Endodermal cell (in vitro differentiated cells): ENCODE results near the gene PSMA8. TPM values are rescaled to one million over a fixed set of nuclear protein-coding genes. Genes with fewer than 3 reads are reported as not detected.

Source experiments
- DNase-seq: peaks from one replicate; pipeline ENCODE4 v3.0.0-alpha.2; 2017
- H3K27ac ChIP-seq: 2 replicates; pipeline ENCODE4 v1.5.1; 2013; ENCODE audit warnings: mild to moderate bottlenecking, low read depth, low read length, moderate library complexity
- H3K27me3 ChIP-seq: 2 replicates; pipeline ENCODE4 v1.6.1; 2013; ENCODE audit warnings: mild to moderate bottlenecking, low read length, moderate library complexity; ENCODE audit not compliant: insufficient read depth, control insufficient read depth, poor library complexity, severe bottlenecking
- H3K36me3 ChIP-seq: 2 replicates; pipeline ENCODE4 v1.7.0; 2013; ENCODE audit warnings: mild to moderate bottlenecking, low read length, moderate library complexity; ENCODE audit not compliant: control insufficient read depth, insufficient read depth
- H3K4me1 ChIP-seq: one replicate; pipeline ENCODE4 v1.7.0; 2013; ENCODE audit warnings: low read length; ENCODE audit not compliant: control insufficient read depth, insufficient read depth
- H3K4me3 ChIP-seq: 2 replicates; pipeline ENCODE4 v1.5.1; 2013; ENCODE audit warnings: mild to moderate bottlenecking, low read length, moderate library complexity
- H3K9ac ChIP-seq: 2 replicates; pipeline ENCODE4 v1.6.1; 2013; ENCODE audit warnings: mild to moderate bottlenecking, low read length, moderate library complexity; ENCODE audit not compliant: poor library complexity, severe bottlenecking; ENCODE audit errors: extremely low read depth
- H3K9me3 ChIP-seq: 2 replicates; pipeline ENCODE4 v1.6.1; 2013; ENCODE audit warnings: mild to moderate bottlenecking, low read length, moderate library complexity; ENCODE audit not compliant: control insufficient read depth
- H3K27ac Mint-ChIP-seq: 2 replicates; pipeline ENCODE4 v1.8.0; 2020; ENCODE audit warnings: mixed read lengths
- H3K27me3 Mint-ChIP-seq: 2 replicates; pipeline ENCODE4 v1.8.0; 2021; ENCODE audit warnings: mild to moderate bottlenecking, mixed read lengths; ENCODE audit not compliant: insufficient read depth
- H3K36me3 Mint-ChIP-seq: 2 replicates; pipeline ENCODE4 v1.8.0; 2020; ENCODE audit warnings: low read depth, mixed read lengths
- H3K4me1 Mint-ChIP-seq: 2 replicates; pipeline ENCODE4 v1.8.0; 2020; ENCODE audit warnings: mixed read lengths
- H3K4me3 Mint-ChIP-seq: 2 replicates; pipeline ENCODE4 v1.8.0; 2020; ENCODE audit warnings: mild to moderate bottlenecking, moderate library complexity, mixed read lengths
- H3K9me3 Mint-ChIP-seq: 2 replicates; pipeline ENCODE4 v1.8.0; 2020; ENCODE audit warnings: mild to moderate bottlenecking, mixed read lengths
- WGBS, 2 experiments: methylation state at CpG; one replicate each; pipeline versions ENCODE4 v1.1.5 to v1.1.7; 2013; ENCODE audit warnings: missing lambda C conversion rate in 2 of 2, mixed read lengths in 1 of 2; ENCODE audit not compliant: insufficient coverage in 1 of 2, insufficient read length in 1 of 2; 5-methylcytosine and 5-hydroxymethylcytosine counted together
- total RNA-seq, 2 donors: library from RNA; stranded (reverse); fragmentation: NEBNext Ultra II Directional in 1 of 2; extraction: Animal tissue kit (Norgen Biotek cat#: 25700) in 1 of 2; gene quantifications; 2 replicates in 1 of 2; 3 replicates in 1 of 2; pipeline ENCODE4 v1.2.1, GENCODE V29; 2021
- TF ChIP-seq, protein P1 (sequence below): fragments of 200-600 bp; sonication (generic); conservative IDR thresholded peaks from 2 replicates; pipeline ENCODE4 v1.5.0; 2021; ENCODE audit warnings: antibody characterized with exemption, mild to moderate bottlenecking

Gene PSMA8
- total RNA-seq, 2 donors from 2014 or later: not detected

DNA sequence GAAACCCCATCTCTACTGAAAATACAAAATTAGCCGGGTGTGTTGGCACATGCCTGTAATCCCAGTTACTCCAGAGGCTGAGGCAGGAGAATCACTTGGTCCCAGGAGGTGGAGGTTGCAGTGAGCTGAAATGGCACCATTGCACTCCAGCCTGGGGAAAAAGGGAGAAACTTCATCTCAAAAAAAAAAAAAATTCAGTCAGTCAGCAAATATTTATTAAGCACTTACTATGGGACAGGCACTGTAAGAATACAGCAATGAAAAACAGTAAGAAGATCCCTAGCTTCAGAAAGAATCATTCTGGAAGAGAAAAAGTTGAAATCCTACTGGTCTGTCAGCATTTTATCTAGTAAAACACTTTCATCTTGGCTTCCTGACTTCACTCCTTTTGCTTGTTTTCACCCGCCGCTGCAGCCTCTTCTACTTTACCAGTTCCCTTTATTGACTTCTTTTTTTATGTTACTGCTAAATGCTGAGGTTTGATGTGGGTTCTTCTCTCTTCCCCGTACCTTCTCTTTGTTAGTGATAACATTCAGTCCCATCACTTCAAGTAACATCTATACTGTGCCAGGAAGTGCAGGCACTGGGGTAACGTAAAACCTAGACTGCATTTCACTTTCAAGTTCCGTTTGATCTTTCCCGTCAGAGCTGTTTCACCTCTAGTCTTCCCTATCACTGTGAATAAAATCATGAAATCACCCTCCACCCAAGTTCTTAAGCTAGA, 81.7 kb downstream of the PSMA8 start:
- no peak for DNase-seq
- no peak overlapping the region for H3K4me3 Mint-ChIP-seq
- WGBS, 2 experiments: 90 to 95% methylated on average over 6 to 7 of the region's 7 CpGs

DNA sequence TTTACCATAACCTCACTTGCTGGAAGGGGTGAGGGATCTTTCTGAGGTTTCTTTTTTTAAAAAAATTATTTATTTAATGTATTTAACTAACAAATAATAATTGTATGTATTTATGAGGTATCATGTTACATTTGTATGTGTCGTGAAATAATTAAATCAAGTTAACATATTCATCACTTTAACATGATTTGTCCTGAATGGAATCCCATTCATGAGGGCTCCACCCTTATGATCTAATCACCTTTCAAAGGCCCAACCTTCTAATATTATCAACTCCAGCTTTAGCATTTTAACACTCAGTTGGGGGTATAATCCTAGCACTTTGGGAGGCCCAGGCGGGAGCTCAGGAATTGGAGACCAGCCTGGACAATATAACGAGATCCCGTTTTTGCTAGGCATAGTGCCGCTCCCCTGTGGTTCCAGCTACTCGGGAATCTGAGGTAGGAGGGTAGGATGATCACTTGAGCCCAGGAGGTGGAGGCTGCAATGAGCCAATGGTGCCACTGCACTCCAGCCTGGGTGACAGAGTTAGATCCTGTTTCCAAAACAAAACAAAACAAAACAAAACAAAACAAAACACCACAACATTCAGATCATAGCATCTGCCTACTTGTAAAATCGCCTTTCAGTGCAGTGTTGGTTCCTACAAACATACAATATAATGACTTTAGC, 91.5 kb downstream of the PSMA8 start:
- Mint-ChIP-seq H3K9me3 (no peaks in the 10 kb centered on the region), H3K4me3 (no peak overlapping the region), H3K4me1 (peaks cover 17% of the 10 kb centered on the region), H3K27me3 (peaks cover 8% of the 10 kb centered on the region), H3K36me3 (no peaks in the 10 kb centered on the region), H3K27ac (no peak overlapping the region)
- TF ChIP-seq, protein P1, sequence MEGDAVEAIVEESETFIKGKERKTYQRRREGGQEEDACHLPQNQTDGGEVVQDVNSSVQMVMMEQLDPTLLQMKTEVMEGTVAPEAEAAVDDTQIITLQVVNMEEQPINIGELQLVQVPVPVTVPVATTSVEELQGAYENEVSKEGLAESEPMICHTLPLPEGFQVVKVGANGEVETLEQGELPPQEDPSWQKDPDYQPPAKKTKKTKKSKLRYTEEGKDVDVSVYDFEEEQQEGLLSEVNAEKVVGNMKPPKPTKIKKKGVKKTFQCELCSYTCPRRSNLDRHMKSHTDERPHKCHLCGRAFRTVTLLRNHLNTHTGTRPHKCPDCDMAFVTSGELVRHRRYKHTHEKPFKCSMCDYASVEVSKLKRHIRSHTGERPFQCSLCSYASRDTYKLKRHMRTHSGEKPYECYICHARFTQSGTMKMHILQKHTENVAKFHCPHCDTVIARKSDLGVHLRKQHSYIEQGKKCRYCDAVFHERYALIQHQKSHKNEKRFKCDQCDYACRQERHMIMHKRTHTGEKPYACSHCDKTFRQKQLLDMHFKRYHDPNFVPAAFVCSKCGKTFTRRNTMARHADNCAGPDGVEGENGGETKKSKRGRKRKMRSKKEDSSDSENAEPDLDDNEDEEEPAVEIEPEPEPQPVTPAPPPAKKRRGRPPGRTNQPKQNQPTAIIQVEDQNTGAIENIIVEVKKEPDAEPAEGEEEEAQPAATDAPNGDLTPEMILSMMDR: no peak
- Histone ChIP-seq H3K36me3 (no peaks in the 10 kb centered on the region), H3K9ac (no peak overlapping the region), H3K4me1 (peaks cover 4% of the 10 kb centered on the region), H3K27me3 (no peaks in the 10 kb centered on the region), H3K27ac (no peak overlapping the region), H3K4me3 (no peak overlapping the region), H3K9me3 (no peaks in the 10 kb centered on the region)
- 82 to 94% methylated on average over 1 to 6 of the region's 7 CpGs for WGBS, 2 experiments
- DNase-seq: peak; percentile 66

More for the DNA sequence above, 81.7 kb downstream of the PSMA8 start:
- H3K27ac ChIP-seq: no peak overlapping the region
- H3K9me3 ChIP-seq: no peaks in the 10 kb centered on the region
- H3K27ac Mint-ChIP-seq: no peak overlapping the region
- H3K4me1 Mint-ChIP-seq: no peaks in the 10 kb centered on the region
- no peaks in the 10 kb centered on the region for H3K9me3 Mint-ChIP-seq
- H3K36me3 Mint-ChIP-seq: no peaks in the 10 kb centered on the region
- H3K27me3 ChIP-seq: no peaks in the 10 kb centered on the region
- H3K9ac ChIP-seq: no peak overlapping the region
- H3K27me3 Mint-ChIP-seq: no peaks in the 10 kb centered on the region
- H3K36me3 ChIP-seq: no peaks in the 10 kb centered on the region
- H3K4me3 ChIP-seq: no peak overlapping the region
- TF ChIP-seq, protein P1: no peak
- no peaks in the 10 kb centered on the region for H3K4me1 ChIP-seq

DNA sequence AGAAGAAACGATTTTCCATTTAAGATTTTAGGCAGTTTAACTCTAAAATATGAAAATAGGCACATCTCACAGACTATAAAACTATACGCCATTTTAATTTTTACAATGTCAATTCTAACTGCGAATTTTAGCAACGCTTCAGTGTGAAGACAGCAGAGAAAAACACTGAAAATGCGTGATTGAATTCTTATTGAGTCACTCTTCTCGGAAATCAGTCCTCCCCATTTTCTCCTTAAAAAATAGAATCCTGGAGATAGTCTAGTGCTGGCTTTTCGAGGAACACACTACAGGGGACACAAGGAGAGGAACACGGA, 92.2 kb downstream of the PSMA8 start:
- Histone ChIP-seq H3K36me3 (no peaks in the 10 kb centered on the region), H3K9me3 (no peaks in the 10 kb centered on the region), H3K4me3 (peak overlapping the region; percentile 85), H3K27ac (no peak overlapping the region), H3K9ac (peak overlapping the region; percentile 77), H3K4me1 (peaks cover 4% of the 10 kb centered on the region), H3K27me3 (no peaks in the 10 kb centered on the region)
- Mint-ChIP-seq H3K36me3 (no peaks in the 10 kb centered on the region), H3K4me3 (peak overlapping the region; percentile 79), H3K27ac (peak overlapping the region; percentile 97), H3K27me3 (peaks cover 9% of the 10 kb centered on the region), H3K9me3 (peaks cover 2% of the 10 kb centered on the region), H3K4me1 (peaks cover 22% of the 10 kb centered on the region)
- 41 to 56% methylated on average over 6 to 8 of the region's 8 CpGs for WGBS, 2 experiments
- no peak for DNase-seq
- TF ChIP-seq, protein P1: no peak
